ENCODE data around the gene LRFN5.
A peak's percentile ranks its signal among the peaks of the same experiment; 100 is the strongest.

Gene LRFN5

DNA sequence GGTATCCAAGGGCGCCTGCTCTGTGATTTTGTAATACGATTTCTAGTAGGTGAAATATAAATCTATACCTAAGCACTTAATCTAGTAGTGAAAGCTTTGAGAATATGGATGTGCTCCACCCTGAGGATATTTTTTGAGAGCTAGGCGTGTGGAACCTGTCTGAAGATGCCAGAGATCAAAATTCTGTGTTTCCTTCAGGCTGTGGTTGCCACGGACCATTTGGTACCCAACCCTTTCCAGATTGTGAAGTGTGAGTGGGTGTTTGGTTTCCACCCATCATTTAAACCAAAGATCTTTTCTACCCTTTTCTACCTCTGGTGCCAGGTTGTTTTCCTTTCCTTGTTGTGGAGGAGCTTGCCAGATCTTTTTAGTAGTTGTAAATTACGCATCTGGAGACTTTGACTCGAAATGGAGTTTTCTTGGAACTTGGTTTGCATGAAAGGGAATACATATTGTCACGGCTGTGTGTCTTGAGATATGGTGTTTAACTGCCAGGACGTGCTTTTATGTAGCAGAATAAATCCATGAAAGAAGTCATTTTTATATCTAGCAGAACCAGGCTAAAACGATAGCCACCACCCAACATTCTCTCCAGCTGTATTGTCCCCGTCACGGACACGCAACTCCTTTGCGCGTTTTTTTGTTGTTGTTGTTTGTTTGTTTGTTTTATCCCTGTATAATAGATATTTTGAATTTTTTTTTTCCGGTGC is 2.2 kb downstream of the LRFN5 start:
- peaks cover 73% of the 10 kb centered on the region for H3K27me3 Mint-ChIP-seq
- H3K36me3 Mint-ChIP-seq (ENCODE audit: low read depth), result peaks cover 1% of the 10 kb centered on the region
- DNase-seq (no peak), ATAC-seq (no peak)
- H3K9me3 Mint-ChIP-seq, result no peaks in the 10 kb centered on the region
- H3K27ac Mint-ChIP-seq, result no peak overlapping the region
- H3K4me3 Mint-ChIP-seq, result no peak overlapping the region
- H3K4me1 Mint-ChIP-seq, result peaks cover 46% of the 10 kb centered on the region

DNA sequence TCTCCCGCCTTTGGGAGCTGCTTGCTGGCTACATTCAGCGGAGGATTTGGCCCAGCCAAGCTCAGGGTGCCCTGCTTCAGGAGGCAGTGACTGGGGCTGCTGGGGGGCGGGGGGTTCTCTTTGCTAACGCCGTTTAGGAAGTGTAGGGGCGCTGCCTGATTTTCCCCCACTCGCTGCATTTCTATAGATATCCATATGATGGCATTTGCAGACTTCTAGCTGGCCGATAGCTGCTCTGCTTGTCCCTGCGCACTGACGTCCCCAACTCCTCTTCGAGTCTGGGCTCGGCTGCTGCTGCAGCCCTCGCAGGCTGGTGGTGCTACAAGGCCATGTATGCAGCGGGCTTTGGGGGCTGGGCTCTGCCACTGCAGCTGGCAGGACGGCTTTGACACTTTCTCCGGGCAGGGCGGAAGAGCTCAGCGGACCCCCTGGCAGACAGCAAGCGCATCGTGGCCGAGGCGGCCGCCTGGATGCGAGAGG is 3.1 kb downstream of the LRFN5 start:
- DNase-seq (no peak), ATAC-seq (peak; percentile 50)
- Mint-ChIP-seq H3K9me3 (no peaks in the 10 kb centered on the region), H3K27ac (no peak overlapping the region), H3K36me3 (ENCODE audit: low read depth) (peaks cover 1% of the 10 kb centered on the region), H3K4me1 (peaks cover 40% of the 10 kb centered on the region), H3K27me3 (peaks cover 65% of the 10 kb centered on the region), H3K4me3 (no peak overlapping the region)

DNA sequence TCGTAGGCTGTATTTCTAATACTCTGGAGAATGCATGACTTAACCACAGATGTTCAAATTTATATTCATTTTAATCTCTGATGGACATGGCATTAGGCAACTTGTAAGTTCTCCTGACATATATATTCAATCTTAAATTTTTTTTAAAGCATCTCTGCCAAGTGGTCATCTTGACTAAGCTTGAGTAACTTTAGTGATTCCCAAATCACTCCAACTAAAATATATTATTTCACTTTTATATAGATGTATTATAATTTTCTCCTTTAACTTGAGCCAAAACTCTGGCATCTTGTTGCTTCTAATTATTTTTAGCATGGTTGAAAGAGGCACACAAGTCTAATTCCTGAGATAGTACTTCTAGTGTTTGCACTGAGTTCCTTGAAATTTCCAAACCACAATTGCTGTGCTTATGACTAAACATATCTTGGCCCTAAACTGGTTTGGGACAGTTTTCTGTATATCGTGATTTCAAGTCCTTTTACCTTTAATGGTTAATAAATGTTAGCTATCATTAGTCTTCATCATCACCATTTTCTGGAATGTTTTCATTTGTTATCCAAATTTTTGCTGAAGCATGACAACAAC is 8.4 kb downstream of the LRFN5 start:
- peaks cover 17% of the 10 kb centered on the region for H3K27me3 Mint-ChIP-seq
- no peak overlapping the region for H3K4me3 Mint-ChIP-seq
- no peaks in the 10 kb centered on the region for H3K9me3 Mint-ChIP-seq
- H3K27ac Mint-ChIP-seq, result no peak overlapping the region
- ATAC-seq (no peak), DNase-seq (no peak)
- no peaks in the 10 kb centered on the region for H3K36me3 Mint-ChIP-seq (ENCODE audit: low read depth)
- H3K4me1 Mint-ChIP-seq, result peaks cover 1% of the 10 kb centered on the region

DNA sequence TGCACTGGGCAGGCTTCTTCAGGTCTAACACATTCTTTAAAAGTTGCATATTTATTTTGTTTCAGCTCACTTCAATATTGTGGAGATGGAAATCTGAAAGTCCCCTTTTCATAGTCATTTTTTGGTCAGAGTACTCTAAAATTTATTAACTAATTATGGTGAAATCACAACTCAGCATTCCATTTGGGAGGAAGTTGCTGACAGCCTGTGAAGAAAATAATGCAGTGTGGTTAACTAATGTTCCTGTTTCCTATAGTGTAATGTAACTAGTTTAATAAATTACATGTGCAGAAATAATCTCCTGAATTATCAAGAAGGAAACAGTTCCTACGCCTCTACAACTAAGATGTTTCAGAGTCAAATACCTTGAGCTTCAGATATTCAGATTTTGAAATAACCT is 17.1 kb downstream of the LRFN5 start:
- Mint-ChIP-seq H3K27me3 (peaks cover 5% of the 10 kb centered on the region), H3K4me3 (no peak overlapping the region), H3K27ac (no peak overlapping the region), H3K36me3 (ENCODE audit: low read depth) (no peaks in the 10 kb centered on the region), H3K4me1 (no peaks in the 10 kb centered on the region), H3K9me3 (no peaks in the 10 kb centered on the region)
- ATAC-seq (no peak), DNase-seq (no peak)

DNA sequence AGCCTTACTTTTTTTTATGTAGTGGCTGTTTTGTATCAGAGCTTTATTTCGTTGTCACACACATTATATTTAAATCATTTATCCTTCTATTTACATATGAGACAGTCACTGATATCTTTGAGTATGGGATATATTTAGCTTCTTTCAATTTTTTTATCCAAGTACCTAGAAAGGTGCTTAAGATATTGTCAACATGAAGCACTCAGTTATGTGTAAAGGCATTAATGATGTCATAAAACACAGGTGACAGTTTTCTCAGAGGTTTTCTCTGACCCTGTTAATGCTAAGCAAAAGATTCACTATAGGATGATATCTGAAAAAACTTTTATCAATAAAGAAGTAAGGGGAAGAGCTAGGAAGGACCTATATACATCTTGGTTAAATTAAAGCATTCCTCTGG is 23.2 kb downstream of the LRFN5 start:
- no peak for ATAC-seq
- H3K27ac Mint-ChIP-seq, result no peak overlapping the region
- DNase-seq, result no peak
- no peak overlapping the region for H3K4me3 Mint-ChIP-seq
- no peaks in the 10 kb centered on the region for H3K9me3 Mint-ChIP-seq
- no peaks in the 10 kb centered on the region for H3K27me3 Mint-ChIP-seq
- no peaks in the 10 kb centered on the region for H3K4me1 Mint-ChIP-seq
- no peaks in the 10 kb centered on the region for H3K36me3 Mint-ChIP-seq (ENCODE audit: low read depth)

DNA sequence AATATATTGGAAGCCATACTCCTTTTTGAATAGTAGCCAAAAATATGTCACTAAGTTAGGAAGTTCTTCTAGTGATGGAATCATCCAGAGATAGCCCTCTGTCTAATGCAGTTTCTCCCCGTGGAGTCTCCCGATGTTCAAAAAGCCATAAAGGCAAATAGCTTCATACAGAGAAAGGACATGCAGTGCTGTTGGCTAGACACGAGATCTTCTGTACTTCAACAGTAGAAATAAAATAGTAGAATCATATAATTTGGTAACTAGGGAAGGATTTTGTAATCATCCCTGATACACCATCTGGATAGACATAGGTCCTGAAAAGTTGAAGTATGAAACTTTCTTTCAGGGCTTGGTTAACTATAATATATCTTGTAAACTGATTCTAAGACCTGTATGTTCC is 27.6 kb downstream of the LRFN5 start:
- no peak overlapping the region for H3K4me3 Mint-ChIP-seq

DNA sequence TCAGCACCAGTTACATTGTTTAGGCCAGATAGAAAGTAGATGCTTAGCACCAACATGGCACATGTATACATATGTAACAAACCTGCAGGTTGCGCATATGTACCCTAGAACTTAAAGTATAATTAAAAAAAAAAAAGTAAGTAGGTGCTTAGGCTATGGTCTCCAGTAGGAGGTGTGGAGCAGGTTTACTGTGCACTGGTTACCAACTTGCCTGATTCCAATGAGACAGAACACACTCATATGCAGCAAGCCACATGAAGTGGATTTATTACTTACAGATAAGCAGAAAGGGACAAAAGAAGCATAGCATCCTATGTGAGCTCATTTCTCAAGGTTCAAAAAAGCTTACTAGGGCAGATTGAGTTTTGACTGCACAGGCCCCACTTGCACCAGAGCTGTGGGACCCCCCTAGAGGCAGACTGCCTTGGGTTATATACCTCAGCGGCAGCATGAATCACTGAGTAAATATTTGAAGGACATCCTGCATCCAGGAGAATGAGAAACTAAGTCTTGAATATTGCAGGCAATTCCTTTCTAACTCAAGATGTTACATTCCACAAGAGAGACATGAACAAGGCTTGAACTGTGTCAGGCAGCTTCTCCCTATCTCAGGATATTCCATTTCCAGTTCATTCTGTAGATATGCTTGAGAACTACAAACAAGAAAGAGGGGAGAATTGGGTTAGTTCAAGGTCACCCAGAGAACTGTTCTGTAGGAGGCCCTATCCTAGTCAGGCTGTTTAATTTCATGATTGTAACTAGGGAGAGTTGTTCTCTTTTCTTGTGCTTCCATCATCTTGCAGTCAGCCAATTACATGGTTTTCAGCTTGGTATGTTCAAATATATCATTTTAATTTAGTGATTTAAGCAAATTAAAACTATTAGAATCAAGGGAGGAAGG is 30.1 kb downstream of the LRFN5 start:
- H3K27me3 Mint-ChIP-seq, result no peaks in the 10 kb centered on the region
- no peak for DNase-seq
- H3K36me3 Mint-ChIP-seq (ENCODE audit: low read depth), result no peaks in the 10 kb centered on the region
- no peak overlapping the region for H3K27ac Mint-ChIP-seq
- H3K4me1 Mint-ChIP-seq, result no peaks in the 10 kb centered on the region
- H3K4me3 Mint-ChIP-seq, result no peak overlapping the region
- H3K9me3 Mint-ChIP-seq, result no peaks in the 10 kb centered on the region
- no peak for ATAC-seq

More for the DNA sequence above, 27.6 kb downstream of the LRFN5 start:
- H3K36me3 Mint-ChIP-seq (ENCODE audit: low read depth), result no peaks in the 10 kb centered on the region
- no peaks in the 10 kb centered on the region for H3K9me3 Mint-ChIP-seq
- H3K27me3 Mint-ChIP-seq, result no peaks in the 10 kb centered on the region
- H3K4me1 Mint-ChIP-seq, result no peaks in the 10 kb centered on the region
- DNase-seq (no peak), ATAC-seq (no peak)
- no peak overlapping the region for H3K27ac Mint-ChIP-seq

DNA sequence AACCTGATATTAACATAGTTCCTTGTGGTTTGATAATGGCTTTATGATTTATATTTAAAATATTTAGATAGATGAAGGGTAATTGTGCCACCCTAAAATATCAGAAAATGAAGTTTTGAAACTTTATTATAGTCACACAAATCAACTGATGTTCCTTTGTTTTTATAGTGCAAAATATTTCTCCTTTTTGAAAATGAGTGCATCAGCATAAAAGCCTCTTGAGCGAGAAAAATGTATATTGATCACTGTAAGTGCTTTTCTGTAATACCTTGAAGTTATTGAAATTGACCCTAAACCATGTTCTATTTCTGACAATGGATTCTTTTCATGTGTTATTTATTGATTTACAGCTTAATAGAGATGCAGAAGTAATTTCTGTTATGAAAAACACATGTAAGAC is 35.0 kb downstream of the LRFN5 start:
- Mint-ChIP-seq H3K4me1 (no peaks in the 10 kb centered on the region), H3K36me3 (ENCODE audit: low read depth) (no peaks in the 10 kb centered on the region), H3K9me3 (no peaks in the 10 kb centered on the region), H3K27me3 (no peaks in the 10 kb centered on the region), H3K27ac (no peak overlapping the region), H3K4me3 (no peak overlapping the region)
- DNase-seq (no peak), ATAC-seq (no peak)

DNA sequence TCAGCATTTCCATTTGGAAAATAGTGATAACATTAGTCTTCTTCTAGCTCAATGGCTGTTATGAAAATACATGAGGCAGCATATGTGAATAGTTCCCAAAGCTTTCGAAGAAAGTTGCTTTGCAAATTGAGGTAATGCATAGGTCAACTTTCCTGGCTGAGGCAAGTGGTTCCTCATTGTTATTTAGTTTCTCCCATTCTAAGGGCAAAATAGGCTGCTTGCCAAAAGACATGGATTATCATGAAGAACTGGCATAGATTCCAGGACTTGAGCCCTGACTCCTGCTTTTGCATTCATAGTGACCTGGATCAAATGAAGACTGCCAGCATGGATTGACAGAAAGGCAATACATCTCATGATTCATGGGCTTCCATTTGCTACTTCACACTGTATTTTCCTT is 35.7 kb downstream of the LRFN5 start:
- no peaks in the 10 kb centered on the region for H3K4me1 Mint-ChIP-seq

DNA sequence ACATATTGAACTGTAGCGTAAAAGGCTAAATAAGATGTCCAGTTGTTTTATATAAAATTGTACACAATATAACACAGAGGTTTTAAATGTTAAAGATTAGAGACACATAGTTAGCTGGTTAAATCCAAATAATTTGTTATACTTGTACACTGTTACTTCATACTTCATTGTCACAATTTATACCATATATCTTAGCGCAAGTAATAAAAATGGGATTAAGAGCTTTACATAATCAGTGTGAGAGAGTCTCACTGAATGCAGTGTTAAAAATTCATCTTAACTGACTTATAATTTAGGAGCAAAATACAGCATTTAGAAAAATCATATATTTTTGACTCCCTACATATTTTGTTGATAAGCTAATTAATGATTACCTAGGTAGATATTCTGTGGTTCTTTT is 36.1 kb downstream of the LRFN5 start:
- H3K4me1 Mint-ChIP-seq, result no peaks in the 10 kb centered on the region
- no peak overlapping the region for H3K27ac Mint-ChIP-seq
- H3K4me3 Mint-ChIP-seq, result no peak overlapping the region
- no peaks in the 10 kb centered on the region for H3K9me3 Mint-ChIP-seq
- no peaks in the 10 kb centered on the region for H3K27me3 Mint-ChIP-seq
- DNase-seq (no peak), ATAC-seq (no peak)
- H3K36me3 Mint-ChIP-seq (ENCODE audit: low read depth), result no peaks in the 10 kb centered on the region

More for the DNA sequence above, 35.7 kb downstream of the LRFN5 start:
- H3K27me3 Mint-ChIP-seq, result no peaks in the 10 kb centered on the region
- no peak overlapping the region for H3K4me3 Mint-ChIP-seq
- H3K36me3 Mint-ChIP-seq (ENCODE audit: low read depth), result no peaks in the 10 kb centered on the region
- no peak for ATAC-seq
- H3K27ac Mint-ChIP-seq, result no peak overlapping the region
- DNase-seq, result no peak
- no peaks in the 10 kb centered on the region for H3K9me3 Mint-ChIP-seq

DNA sequence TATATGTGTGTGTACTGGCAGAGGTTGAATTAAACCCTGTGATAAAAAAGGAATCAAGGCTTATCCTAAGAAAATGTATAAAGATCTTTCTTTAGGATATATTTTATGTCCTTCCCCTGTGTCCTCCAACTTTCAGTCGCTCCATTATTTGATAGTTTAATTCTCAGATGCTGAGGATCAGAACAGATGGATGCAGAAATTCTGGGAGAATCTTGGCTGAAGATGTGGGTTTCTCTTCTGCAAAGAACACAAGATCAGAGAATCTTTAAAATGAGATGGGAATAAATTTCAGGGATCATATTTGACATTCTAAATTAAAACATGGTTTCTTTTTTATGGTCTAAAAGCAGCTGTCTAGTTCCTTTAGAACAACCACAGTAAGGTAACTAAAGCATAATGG is 37.9 kb downstream of the LRFN5 start:
- H3K4me3 Mint-ChIP-seq, result no peak overlapping the region
- no peak overlapping the region for H3K27ac Mint-ChIP-seq
- H3K9me3 Mint-ChIP-seq, result no peaks in the 10 kb centered on the region

DNA sequence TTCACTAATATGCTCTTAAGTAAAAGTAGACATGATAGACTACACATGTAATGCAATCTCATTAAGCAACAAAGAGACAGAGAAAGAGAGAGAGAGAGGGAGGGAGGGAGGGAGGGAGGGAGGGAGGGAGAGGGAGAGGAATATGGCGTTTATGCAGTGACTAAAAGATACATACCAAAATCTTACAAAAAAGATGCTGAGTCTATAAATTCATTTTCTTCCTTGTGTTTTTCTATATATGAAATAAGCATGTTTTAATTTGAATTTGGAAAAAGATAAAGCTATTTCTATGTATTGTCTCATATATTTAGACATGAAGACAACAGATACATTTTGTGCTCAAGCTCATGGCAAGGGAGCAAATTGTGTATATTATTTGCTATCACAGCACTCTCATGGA is 44.1 kb downstream of the LRFN5 start:
- Mint-ChIP-seq H3K9me3 (no peaks in the 10 kb centered on the region), H3K36me3 (ENCODE audit: low read depth) (no peaks in the 10 kb centered on the region), H3K4me3 (no peak overlapping the region), H3K4me1 (no peaks in the 10 kb centered on the region), H3K27ac (no peak overlapping the region), H3K27me3 (no peaks in the 10 kb centered on the region)
- ATAC-seq (no peak), DNase-seq (no peak)

More for the DNA sequence above, 37.9 kb downstream of the LRFN5 start:
- DNase-seq, result no peak
- Mint-ChIP-seq H3K4me1 (no peaks in the 10 kb centered on the region), H3K27me3 (no peaks in the 10 kb centered on the region), H3K36me3 (ENCODE audit: low read depth) (no peaks in the 10 kb centered on the region)
- ATAC-seq, result no peak

DNA sequence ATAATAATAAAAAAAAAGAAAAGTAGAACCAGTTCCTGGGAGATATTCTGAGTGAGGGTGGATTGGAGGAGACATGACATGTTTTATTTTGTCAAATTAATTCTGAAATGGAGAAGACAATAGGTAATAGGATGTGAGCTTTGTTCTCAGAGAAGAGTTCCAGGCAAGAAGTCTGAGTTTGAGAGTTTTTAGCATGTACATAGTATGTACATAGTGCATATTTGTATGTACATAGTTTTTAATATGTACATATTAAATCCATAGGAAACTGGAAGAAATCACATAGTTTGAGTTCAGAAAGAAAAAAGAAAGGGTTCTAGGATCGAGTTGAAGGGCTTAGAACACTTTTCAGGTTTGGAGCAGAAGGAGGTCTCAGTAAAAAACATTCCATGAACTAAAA is 47.5 kb downstream of the LRFN5 start:
- no peak for DNase-seq
- Mint-ChIP-seq H3K27me3 (no peaks in the 10 kb centered on the region), H3K27ac (no peak overlapping the region), H3K4me3 (no peak overlapping the region), H3K4me1 (no peaks in the 10 kb centered on the region), H3K36me3 (ENCODE audit: low read depth) (no peaks in the 10 kb centered on the region), H3K9me3 (no peaks in the 10 kb centered on the region)
- ATAC-seq, result no peak

DNA sequence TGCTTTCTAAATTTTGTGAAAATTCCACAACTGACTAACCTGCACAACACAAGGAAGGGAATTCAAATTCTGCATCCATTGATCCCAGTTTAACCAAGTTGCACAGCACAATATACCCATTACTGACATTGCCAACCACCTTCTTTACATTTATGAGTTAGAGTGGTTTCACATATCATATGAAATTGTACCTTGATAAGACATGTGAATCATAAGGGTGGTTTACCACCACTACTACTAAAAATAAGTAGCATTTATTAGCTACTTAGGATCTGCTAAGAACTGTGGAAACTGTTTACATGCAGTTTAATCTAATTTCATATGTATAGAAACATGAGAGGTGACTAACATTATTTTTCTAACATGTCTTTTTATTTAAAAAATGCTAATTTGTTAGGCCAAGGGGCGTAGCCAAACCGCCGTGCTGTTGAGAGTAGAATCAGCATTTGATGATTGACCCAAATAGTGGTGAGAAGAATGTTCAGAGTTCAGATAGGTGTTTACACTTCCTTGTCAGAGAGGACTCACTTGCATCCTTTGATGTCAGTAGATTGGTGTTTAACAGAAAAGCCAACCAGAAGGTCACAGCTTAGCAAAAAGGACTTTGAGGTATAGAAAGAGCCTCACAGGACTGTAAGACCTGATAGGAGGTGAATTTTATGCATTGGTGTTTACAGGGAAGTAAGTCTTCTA is 56.2 kb downstream of the LRFN5 start:
- no peaks in the 10 kb centered on the region for H3K4me1 Mint-ChIP-seq
- no peaks in the 10 kb centered on the region for H3K9me3 Mint-ChIP-seq
- no peaks in the 10 kb centered on the region for H3K36me3 Mint-ChIP-seq (ENCODE audit: low read depth)
- no peak overlapping the region for H3K27ac Mint-ChIP-seq
- H3K4me3 Mint-ChIP-seq, result no peak overlapping the region
- no peak for DNase-seq
- ATAC-seq, result no peak
- no peaks in the 10 kb centered on the region for H3K27me3 Mint-ChIP-seq

All from activated naive CD8-positive, alpha-beta T cell treated with anti-CD3 and anti-CD28 coated beads, Interleukin-2, amount 50 U/mL, for 24 hours (primary cell).